ENCODE data around the gene ITGB2.
"Not testable (repeated sequence)": the region's sequence is repeated elsewhere in the genome, so short reads cannot be mapped to it uniquely, and the experiment has no call there.

ITGB2 gene

DNA sequence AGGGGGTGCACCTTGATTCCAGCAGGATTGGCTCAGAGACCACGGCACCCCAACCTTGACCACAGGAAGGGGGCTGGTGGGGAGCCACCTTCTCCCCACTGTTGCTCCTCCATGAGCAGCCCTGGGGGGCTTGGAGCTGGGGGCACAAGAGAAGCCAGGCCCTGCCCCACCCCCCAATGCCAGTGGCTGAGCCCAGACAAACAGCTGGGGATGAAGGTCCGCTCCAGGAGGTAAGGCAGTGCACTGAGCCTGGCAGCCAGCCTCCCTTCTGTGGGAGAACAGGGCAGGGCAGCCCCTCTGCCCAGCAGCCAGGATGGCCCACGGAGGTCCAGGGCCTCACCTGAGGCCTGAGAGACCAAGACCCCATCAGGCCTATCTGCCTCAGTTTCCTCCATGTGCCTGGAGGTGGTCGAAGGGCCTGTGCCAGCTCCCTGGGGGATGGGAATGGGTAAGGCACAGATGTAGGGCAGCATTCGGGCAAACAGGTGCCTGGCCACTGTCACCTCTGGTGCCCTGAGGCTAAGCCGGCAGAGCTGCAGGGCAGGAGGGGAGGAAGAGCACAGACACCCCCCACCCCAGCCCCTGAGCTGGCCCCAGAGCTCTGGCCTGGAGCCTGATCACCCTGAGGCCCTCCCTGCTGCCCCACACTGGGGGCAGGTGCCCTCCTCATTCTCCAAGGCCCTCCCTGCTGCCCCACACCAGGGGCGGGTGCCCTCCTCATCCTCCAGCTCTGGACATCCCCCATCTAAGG is 7.1 kb downstream of the ITGB2 start:
- H3K4me3 ChIP-seq (ENCODE audit: low read depth, low read length) = no peak overlapping the region
- TF ChIP-seq, protein P1, sequence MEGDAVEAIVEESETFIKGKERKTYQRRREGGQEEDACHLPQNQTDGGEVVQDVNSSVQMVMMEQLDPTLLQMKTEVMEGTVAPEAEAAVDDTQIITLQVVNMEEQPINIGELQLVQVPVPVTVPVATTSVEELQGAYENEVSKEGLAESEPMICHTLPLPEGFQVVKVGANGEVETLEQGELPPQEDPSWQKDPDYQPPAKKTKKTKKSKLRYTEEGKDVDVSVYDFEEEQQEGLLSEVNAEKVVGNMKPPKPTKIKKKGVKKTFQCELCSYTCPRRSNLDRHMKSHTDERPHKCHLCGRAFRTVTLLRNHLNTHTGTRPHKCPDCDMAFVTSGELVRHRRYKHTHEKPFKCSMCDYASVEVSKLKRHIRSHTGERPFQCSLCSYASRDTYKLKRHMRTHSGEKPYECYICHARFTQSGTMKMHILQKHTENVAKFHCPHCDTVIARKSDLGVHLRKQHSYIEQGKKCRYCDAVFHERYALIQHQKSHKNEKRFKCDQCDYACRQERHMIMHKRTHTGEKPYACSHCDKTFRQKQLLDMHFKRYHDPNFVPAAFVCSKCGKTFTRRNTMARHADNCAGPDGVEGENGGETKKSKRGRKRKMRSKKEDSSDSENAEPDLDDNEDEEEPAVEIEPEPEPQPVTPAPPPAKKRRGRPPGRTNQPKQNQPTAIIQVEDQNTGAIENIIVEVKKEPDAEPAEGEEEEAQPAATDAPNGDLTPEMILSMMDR (IDR thresholded peaks at IDR 0.05; ENCODE audit: low read depth, low read length) = no peak
- TF ChIP-seq POLR2A (IDR thresholded peaks at IDR 0.05; ENCODE audit: extremely low read depth, insufficient read length) = no peak
- TF ChIP-seq MYC (IDR thresholded peaks at IDR 0.05; ENCODE audit: low read depth, low read length) = no peak
- TF ChIP-seq MAX (IDR thresholded peaks at IDR 0.05; ENCODE audit: low read depth, low read length) = no peak
- DNase-seq (ENCODE audit: low read depth) = no peak

- not testable (repeated sequence) for H3K4me3 ChIP-seq (ENCODE audit: low read depth, low read length)
These were observed 7.9 kb downstream of the ITGB2 start for GRCh38 chr21:44912506-44913412.

DNA sequence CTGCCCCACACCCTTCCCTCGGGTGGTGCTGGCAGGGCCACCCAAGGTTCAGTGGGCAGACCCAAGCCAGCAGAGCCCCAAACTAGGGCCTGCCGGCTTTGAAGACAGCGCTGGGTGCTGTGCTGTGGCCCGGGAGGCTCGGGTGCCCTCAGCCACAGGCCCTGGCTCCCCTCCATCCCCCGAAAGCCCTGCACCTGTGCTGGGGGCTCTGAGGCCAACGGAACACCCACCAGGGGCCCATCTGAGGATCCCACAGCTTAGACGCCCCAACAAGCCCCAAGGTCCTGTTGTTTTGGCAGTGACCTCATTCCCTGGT is 8.6 kb downstream of the ITGB2 start:
- no peak for TF ChIP-seq MAX (IDR thresholded peaks at IDR 0.05; ENCODE audit: low read depth, low read length)
- TF ChIP-seq, protein P1 (IDR thresholded peaks at IDR 0.05; ENCODE audit: low read depth, low read length) = no peak
- no peak for TF ChIP-seq MYC (IDR thresholded peaks at IDR 0.05; ENCODE audit: low read depth, low read length)
- no peak for TF ChIP-seq POLR2A (IDR thresholded peaks at IDR 0.05; ENCODE audit: extremely low read depth, insufficient read length)
- no peak for DNase-seq (ENCODE audit: low read depth)
- no peak overlapping the region for H3K4me3 ChIP-seq (ENCODE audit: low read depth, low read length)

More at GRCh38 chr21:44912506-44913412, 7.9 kb downstream of the ITGB2 start:
- not testable (repeated sequence) for DNase-seq (ENCODE audit: low read depth)

DNA sequence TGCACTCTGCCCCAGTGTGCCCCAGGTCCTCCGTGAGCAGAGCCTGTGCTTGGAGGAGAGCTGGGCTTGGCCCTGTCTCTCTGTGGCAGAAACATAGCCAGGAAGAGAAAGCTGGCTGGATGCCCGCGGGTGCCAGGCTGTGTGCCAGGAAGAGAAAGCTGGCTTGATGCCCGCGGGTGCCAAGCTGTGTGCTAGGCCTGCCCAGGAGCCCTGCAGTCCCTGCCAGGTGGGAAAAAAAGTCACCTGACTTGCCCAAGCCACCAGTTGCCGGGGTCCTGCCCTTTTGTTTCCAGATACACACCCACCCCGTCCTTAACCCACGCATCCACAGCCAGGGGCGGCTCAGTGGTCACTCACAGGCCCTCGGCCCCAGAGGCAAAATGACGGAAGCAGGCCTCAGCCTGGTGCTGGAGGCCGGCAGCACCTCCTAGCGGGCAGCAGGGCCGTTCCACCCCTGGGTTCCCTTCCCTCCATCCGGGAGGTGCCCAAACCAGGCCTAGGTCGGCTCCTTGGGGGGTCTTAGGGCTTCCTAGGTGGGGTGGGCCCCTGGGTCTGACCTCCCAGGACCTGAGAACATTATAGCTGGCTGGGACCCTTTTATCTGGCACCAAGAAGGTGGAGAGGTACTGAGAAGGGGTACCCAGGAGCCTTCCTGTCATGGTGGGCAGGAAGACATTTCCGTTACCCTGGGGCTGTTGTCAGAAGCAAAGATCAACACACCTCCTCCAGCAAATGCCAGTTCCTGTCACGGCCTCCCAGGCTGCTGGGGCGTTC is 9.1 kb downstream of the ITGB2 start:
- TF ChIP-seq POLR2A (IDR thresholded peaks at IDR 0.05; ENCODE audit: extremely low read depth, insufficient read length) (no peak), MYC (IDR thresholded peaks at IDR 0.05; ENCODE audit: low read depth, low read length) (no peak), MAX (IDR thresholded peaks at IDR 0.05; ENCODE audit: low read depth, low read length) (no peak)
- TF ChIP-seq, protein P1 (IDR thresholded peaks at IDR 0.05; ENCODE audit: low read depth, low read length) = no peak
- H3K4me3 ChIP-seq (ENCODE audit: low read depth, low read length) = no peak overlapping the region
- DNase-seq (ENCODE audit: low read depth) = no peak

- H3K4me3 ChIP-seq (ENCODE audit: low read depth, low read length) = no peak overlapping the region
- TF ChIP-seq POLR2A (IDR thresholded peaks at IDR 0.05; ENCODE audit: extremely low read depth, insufficient read length) = no peak
- no peak for DNase-seq (ENCODE audit: low read depth)
These were observed 9.7 kb downstream of the ITGB2 start for GRCh38 chr21:44911068-44911383.

DNA sequence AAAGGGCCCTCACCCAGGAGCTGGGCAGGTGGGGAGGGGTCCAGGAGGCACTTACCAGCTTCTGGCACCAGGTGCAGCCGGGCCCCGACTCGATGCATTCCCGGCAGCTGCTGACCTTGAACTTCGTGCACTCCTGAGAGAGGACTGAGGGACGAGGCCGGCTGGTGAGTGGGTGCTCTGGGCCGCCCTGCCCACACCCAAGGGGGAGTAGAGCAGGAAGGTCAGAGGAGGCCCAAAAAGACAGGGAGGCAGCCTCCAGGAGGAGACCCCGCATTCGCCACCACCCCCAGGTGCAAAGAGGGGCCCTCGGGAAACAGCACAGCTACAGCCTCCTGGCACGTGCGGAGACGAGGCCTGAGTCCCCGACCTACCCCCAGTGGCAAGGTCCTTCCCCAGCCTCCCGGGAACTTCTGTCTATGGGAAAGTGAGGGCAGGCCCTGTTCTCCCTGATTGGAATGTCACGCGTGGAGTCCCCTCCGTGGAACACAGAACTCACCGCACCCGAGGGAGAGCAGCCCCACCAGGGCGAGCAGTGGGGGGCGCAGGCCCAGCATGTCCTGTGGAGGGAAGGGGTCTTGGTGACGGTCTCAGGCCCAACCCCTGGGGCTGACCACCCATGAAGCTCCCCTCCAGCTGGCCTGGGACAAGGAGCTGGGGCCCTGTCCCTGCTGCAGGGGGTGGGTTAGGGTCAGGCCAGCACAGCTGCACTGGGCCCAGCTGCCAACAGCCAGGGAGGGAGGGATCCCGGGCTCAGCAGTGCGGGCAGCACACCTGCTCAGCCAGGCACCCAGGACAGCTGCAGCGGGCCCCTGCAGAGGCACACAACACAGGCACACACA is 10.3 kb downstream of the ITGB2 start:
- no peak for DNase-seq (ENCODE audit: low read depth)
- TF ChIP-seq, protein P1 (IDR thresholded peaks at IDR 0.05; ENCODE audit: low read depth, low read length) = no peak
- TF ChIP-seq POLR2A (IDR thresholded peaks at IDR 0.05; ENCODE audit: extremely low read depth, insufficient read length) = no peak
- TF ChIP-seq MAX (IDR thresholded peaks at IDR 0.05; ENCODE audit: low read depth, low read length) = no peak
- TF ChIP-seq MYC (IDR thresholded peaks at IDR 0.05; ENCODE audit: low read depth, low read length) = no peak
- H3K4me3 ChIP-seq (ENCODE audit: low read depth, low read length) = no peak overlapping the region

Measured in NB4 (cell line).